Measurements from ENCODE around the gene UCN2. TPM values are rescaled to one million over a fixed set of nuclear protein-coding genes. Genes with fewer than 3 reads are reported as not detected.

UCN2 gene
- total RNA-seq, 1 experiment from 2014 or later = not detected

- H3K27me3 Mint-ChIP-seq (ENCODE audit: low read depth) = no peaks in the 10 kb centered on the region; the same call in 1 of the 2 replicates
- DNase-seq (ENCODE audit: low spot score) = no peak
- CTCF ChIA-PET = interaction anchor here (1.5 kb wide), 1 partner anchor 156 kb away, joined by 3 read pairs; no protein-coding TSS in a partner anchor
- no peaks in the 10 kb centered on the region for H3K9me3 Mint-ChIP-seq
- no peak for TF ChIP-seq SMAD3 (CRISPR knock-in tag; IDR thresholded peaks at IDR 0.05; ENCODE audit: borderline replicate concordance)
- H3K36me3 Mint-ChIP-seq = no peaks in the 10 kb centered on the region
- H3K27ac Mint-ChIP-seq = no peak overlapping the region
- ATAC-seq = no peak
- H3K4me1 Mint-ChIP-seq = peaks cover 23% of the 10 kb centered on the region
- H3K4me3 Mint-ChIP-seq = no peak overlapping the region
- POLR2A ChIA-PET = no interaction called here
These were observed 28.4 kb upstream of the UCN2 start for GRCh38 chr3:48591886-48592518.

GRCh38 chr3:48591436-48591835 is 27.9 kb upstream of the UCN2 start:
- CTCF ChIA-PET = no interaction called here
- Mint-ChIP-seq H3K4me1 (peaks cover 23% of the 10 kb centered on the region), H3K9me3 (no peaks in the 10 kb centered on the region), H3K4me3 (no peak overlapping the region), H3K27me3 (ENCODE audit: low read depth) (no peaks in the 10 kb centered on the region; the same call in 1 of the 2 replicates), H3K36me3 (no peaks in the 10 kb centered on the region), H3K27ac (no peak overlapping the region)
- ATAC-seq (no peak), DNase-seq (ENCODE audit: low spot score) (no peak)
- POLR2A ChIA-PET = no interaction called here
- TF ChIP-seq ZNF671 (CRISPR knock-in tag; IDR thresholded peaks at IDR 0.05) = no peak
- TF ChIP-seq ZNF138 (CRISPR knock-in tag; conservative IDR thresholded peaks at IDR 0.05) = no peak
- no peak for TF ChIP-seq ZNF121 (CRISPR knock-in tag; IDR thresholded peaks at IDR 0.05)
- no peak for TF ChIP-seq AFF4 (CRISPR knock-in tag; IDR thresholded peaks at IDR 0.05; ENCODE audit: borderline replicate concordance)
- TF ChIP-seq ESRRA (CRISPR knock-in tag; IDR thresholded peaks at IDR 0.05; ENCODE audit: borderline replicate concordance) = no peak
- no peak for TF ChIP-seq ZNF232 (CRISPR knock-in tag; IDR thresholded peaks at IDR 0.05)
- TF ChIP-seq HMGXB4 (CRISPR knock-in tag; IDR thresholded peaks at IDR 0.05) = no peak
- no peak for TF ChIP-seq CREB1 (CRISPR knock-in tag; IDR thresholded peaks at IDR 0.05)
- TF ChIP-seq CBFB (CRISPR knock-in tag; IDR thresholded peaks at IDR 0.05; ENCODE audit: low read depth) = no peak
- TF ChIP-seq NR3C1 (CRISPR knock-in tag; conservative IDR thresholded peaks at IDR 0.05; ENCODE audit: low read depth) = no peak
- no peak for TF ChIP-seq ZNF281 (CRISPR knock-in tag; IDR thresholded peaks at IDR 0.05)
- no peak for TF ChIP-seq RORB (CRISPR knock-in tag; IDR thresholded peaks at IDR 0.05)
- no peak for TF ChIP-seq ATF2 (CRISPR knock-in tag; IDR thresholded peaks at IDR 0.05; ENCODE audit: borderline replicate concordance, low read depth)
- no peak for TF ChIP-seq ETV6 (CRISPR knock-in tag; IDR thresholded peaks at IDR 0.05)
- TF ChIP-seq ZNF512 (CRISPR knock-in tag; IDR thresholded peaks at IDR 0.05; ENCODE audit: borderline replicate concordance) = no peak
- TF ChIP-seq MLX (CRISPR knock-in tag; IDR thresholded peaks at IDR 0.05) = no peak
- no peak for TF ChIP-seq SMAD3 (CRISPR knock-in tag; IDR thresholded peaks at IDR 0.05; ENCODE audit: borderline replicate concordance)
- TF ChIP-seq ZNF396 (CRISPR knock-in tag; IDR thresholded peaks at IDR 0.05; ENCODE audit: borderline replicate concordance) = no peak
